Spleen (tissue), 7 donors: ENCODE results near the gene FBXO48.

Source experiments
- POLR2AphosphoS5 ChIP-seq, 3 donors: sonication (generic); formaldehyde crosslinking; IDR thresholded peaks; one replicate each; pipeline ENCODE4 v1.5.1; 2017; ENCODE audit warnings: antibody characterized with exemption in 3 of 3
- TF ChIP-seq, protein P1 (sequence below), 11 experiments: fragments of 200-600 bp in 7 of 11; fragments of 450-650 bp in 4 of 11; sonication (generic) in 4 of 11; IDR thresholded peaks in 8 of 11; conservative IDR thresholded peaks in 3 of 11; 1 replicate in 7 of 11; 2 replicates in 4 of 11; pipeline versions ENCODE4 v1.4.0 to v1.8.0; 2016 to 2021; ENCODE audit warnings: antibody characterized with exemption in 11 of 11, inconsistent platforms in 4 of 11, mild to moderate bottlenecking in 1 of 11
- donor health status: DM: no; HTN: no; CAD: no; lungs with moderate emphysema.
- donor health status: DM: no; HTN: no; CAD: no.
- donor health status: DM: no; HTN: no; CAD: no.

DNA sequence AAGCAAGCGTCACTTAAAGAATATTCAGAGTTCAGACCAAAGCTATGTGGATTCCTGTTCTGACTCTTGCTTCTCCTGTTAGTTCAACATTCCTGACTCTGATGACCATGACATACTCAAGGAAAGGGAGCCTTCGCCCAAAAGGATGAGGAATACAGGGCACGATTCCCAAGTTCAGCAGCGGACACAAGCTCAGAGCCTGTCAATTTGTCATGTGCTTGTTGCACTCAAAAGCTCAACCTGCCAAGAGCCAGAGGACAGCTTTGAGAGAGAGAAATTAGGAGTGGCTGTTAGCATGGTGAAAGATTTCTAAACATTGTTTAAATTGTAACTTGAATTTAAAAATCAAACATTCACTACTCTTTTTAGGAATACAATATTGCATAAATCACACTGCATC lies 33.6 kb upstream of the FBXO48 start:
- TF ChIP-seq POLR2AphosphoS5 (IDR thresholded peaks at IDR 0.05), result no peak
- TF ChIP-seq, protein P1, sequence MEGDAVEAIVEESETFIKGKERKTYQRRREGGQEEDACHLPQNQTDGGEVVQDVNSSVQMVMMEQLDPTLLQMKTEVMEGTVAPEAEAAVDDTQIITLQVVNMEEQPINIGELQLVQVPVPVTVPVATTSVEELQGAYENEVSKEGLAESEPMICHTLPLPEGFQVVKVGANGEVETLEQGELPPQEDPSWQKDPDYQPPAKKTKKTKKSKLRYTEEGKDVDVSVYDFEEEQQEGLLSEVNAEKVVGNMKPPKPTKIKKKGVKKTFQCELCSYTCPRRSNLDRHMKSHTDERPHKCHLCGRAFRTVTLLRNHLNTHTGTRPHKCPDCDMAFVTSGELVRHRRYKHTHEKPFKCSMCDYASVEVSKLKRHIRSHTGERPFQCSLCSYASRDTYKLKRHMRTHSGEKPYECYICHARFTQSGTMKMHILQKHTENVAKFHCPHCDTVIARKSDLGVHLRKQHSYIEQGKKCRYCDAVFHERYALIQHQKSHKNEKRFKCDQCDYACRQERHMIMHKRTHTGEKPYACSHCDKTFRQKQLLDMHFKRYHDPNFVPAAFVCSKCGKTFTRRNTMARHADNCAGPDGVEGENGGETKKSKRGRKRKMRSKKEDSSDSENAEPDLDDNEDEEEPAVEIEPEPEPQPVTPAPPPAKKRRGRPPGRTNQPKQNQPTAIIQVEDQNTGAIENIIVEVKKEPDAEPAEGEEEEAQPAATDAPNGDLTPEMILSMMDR (IDR thresholded peaks at IDR 0.05 in 8 of 11, conservative IDR thresholded peaks at IDR 0.05 in 3 of 11), result no peak
